ENCODE data around the gene C14orf119. TPM values are rescaled to one million over a fixed set of nuclear protein-coding genes. Genes with fewer than 3 reads are reported as not detected.

The C14orf119 gene
- total RNA-seq, 1 experiment from 2014 or later: 81.3 TPM

GRCh38 chr14:23053426-23053825 is 41.9 kb upstream of the C14orf119 start:
- peaks cover 16% of the 10 kb centered on the region for H3K4me1 Mint-ChIP-seq
- ATAC-seq (no peak), DNase-seq (ENCODE audit: low spot score) (no peak)
- no peak overlapping the region for H3K4me3 Mint-ChIP-seq
- H3K27me3 Mint-ChIP-seq (ENCODE audit: low read depth): peaks cover 5% of the 10 kb centered on the region; the same call in 1 of the 2 replicates
- peaks cover 3% of the 10 kb centered on the region; the same call in 1 of the 2 replicates for H3K36me3 Mint-ChIP-seq
- H3K27ac Mint-ChIP-seq: no peak overlapping the region; the same call in 1 of the 2 replicates
- CTCF ChIA-PET: interaction anchor here (1.0 to 8.8 kb wide), 5 partner anchors 15 to 123 kb away, joined by 3 to 224 read pairs (median 67); no protein-coding TSS in a partner anchor
- no peaks in the 10 kb centered on the region for H3K9me3 Mint-ChIP-seq
- POLR2A ChIA-PET: interaction anchor here (0.7 to 0.9 kb wide), 2 partner anchors 18 to 97 kb away, joined by 3 read pairs; partner anchors contain the start of gene HAUS4
- no peak for TF ChIP-seq ZNF532 (CRISPR knock-in tag; IDR thresholded peaks at IDR 0.05; ENCODE audit: borderline replicate concordance)
- no peak for TF ChIP-seq PRDM15 (CRISPR knock-in tag; IDR thresholded peaks at IDR 0.05)
- no peak for TF ChIP-seq SOX15 (CRISPR knock-in tag; IDR thresholded peaks at IDR 0.05)
- TF ChIP-seq STAT6 (CRISPR knock-in tag; conservative IDR thresholded peaks at IDR 0.05; ENCODE audit: low read depth): no peak
- no peak for TF ChIP-seq RELA (CRISPR knock-in tag; IDR thresholded peaks at IDR 0.05; ENCODE audit: borderline replicate concordance)
- TF ChIP-seq AFF4 (CRISPR knock-in tag; IDR thresholded peaks at IDR 0.05; ENCODE audit: borderline replicate concordance): no peak
- TF ChIP-seq IRF1 (CRISPR knock-in tag; IDR thresholded peaks at IDR 0.05): no peak
- no peak for TF ChIP-seq NFE2L1 (CRISPR knock-in tag; IDR thresholded peaks at IDR 0.05)
- TF ChIP-seq FOXP4 (CRISPR knock-in tag; IDR thresholded peaks at IDR 0.05): no peak
- no peak for TF ChIP-seq E2F5 (CRISPR knock-in tag; IDR thresholded peaks at IDR 0.05)
- TF ChIP-seq EMX1 (CRISPR knock-in tag; IDR thresholded peaks at IDR 0.05): no peak
- TF ChIP-seq SP1 (CRISPR knock-in tag; conservative IDR thresholded peaks at IDR 0.05): no peak
- no peak for TF ChIP-seq NR3C1 (CRISPR knock-in tag; conservative IDR thresholded peaks at IDR 0.05; ENCODE audit: low read depth)
- no peak for TF ChIP-seq ZNF138 (CRISPR knock-in tag; conservative IDR thresholded peaks at IDR 0.05)
- TF ChIP-seq ATF2 (CRISPR knock-in tag; IDR thresholded peaks at IDR 0.05; ENCODE audit: borderline replicate concordance, low read depth): no peak

All from WTC11 (cell line).